ENCODE results near the gene GALNTL6.

The GALNTL6 gene

GRCh38 chr4:172485007-172485406 lies 671.8 kb downstream of the GALNTL6 start:
- no peak for TF ChIP-seq CTCF (IDR thresholded peaks at IDR 0.05; ENCODE audit: low read depth, low read length)
- DNase-seq (ENCODE audit: extremely low read depth, low read depth) = no peak

- DNase-seq (ENCODE audit: extremely low read depth, low read depth) = no peak
- no peak for TF ChIP-seq CTCF (IDR thresholded peaks at IDR 0.05; ENCODE audit: low read depth, low read length)
Measured at GRCh38 chr4:172486531-172486930, 673.3 kb downstream of the GALNTL6 start.

GRCh38 chr4:172489861-172490260 lies 676.7 kb downstream of the GALNTL6 start:
- TF ChIP-seq CTCF (IDR thresholded peaks at IDR 0.05; ENCODE audit: low read depth, low read length) = no peak

GRCh38 chr4:172495769-172496168 lies 682.6 kb downstream of the GALNTL6 start:
- no peak for TF ChIP-seq CTCF (IDR thresholded peaks at IDR 0.05; ENCODE audit: low read depth, low read length)
- no peak for DNase-seq (ENCODE audit: extremely low read depth, low read depth)

More at GRCh38 chr4:172489861-172490260, 676.7 kb downstream of the GALNTL6 start:
- DNase-seq (ENCODE audit: extremely low read depth, low read depth) = no peak

- no peak for TF ChIP-seq CTCF (IDR thresholded peaks at IDR 0.05; ENCODE audit: low read depth, low read length)
- no peak for DNase-seq (ENCODE audit: extremely low read depth, low read depth)
Measured at GRCh38 chr4:172497321-172497720, 684.1 kb downstream of the GALNTL6 start.

GRCh38 chr4:172514011-172514410 lies 700.8 kb downstream of the GALNTL6 start:
- TF ChIP-seq CTCF (IDR thresholded peaks at IDR 0.05; ENCODE audit: low read depth, low read length) = no peak
- DNase-seq (ENCODE audit: extremely low read depth, low read depth) = no peak

GRCh38 chr4:172514801-172515200 lies 701.6 kb downstream of the GALNTL6 start:
- no peak for DNase-seq (ENCODE audit: extremely low read depth, low read depth)
- TF ChIP-seq CTCF (IDR thresholded peaks at IDR 0.05; ENCODE audit: low read depth, low read length) = no peak

Measured in AG09319 (cell line).